Activated T-helper 17 cell treated with anti-CD3 and anti-CD28 coated beads, Interleukin-2, amount 50 U/mL, for 72 hours (primary cell): Measurements from ENCODE around the gene ZNF366. TPM values are rescaled to one million over a fixed set of nuclear protein-coding genes. Genes with fewer than 3 reads are reported as not detected.

ENCODE experiments used
- ATAC-seq: fragments of 150-1000 bp; cut with Tn5 transposase; replicated peaks from 2 replicates; pipeline ENCODE4 v1.10.0; 2021; ENCODE audit warnings: mild to moderate bottlenecking, moderate library complexity
- H3K27ac Mint-ChIP-seq: one replicate; pipeline ENCODE4 v1.8.0; 2022; ENCODE audit warnings: mixed read lengths
- H3K27me3 Mint-ChIP-seq: one replicate; pipeline ENCODE4 v1.8.0; 2022; ENCODE audit warnings: mixed read lengths
- H3K36me3 Mint-ChIP-seq: one replicate; pipeline ENCODE4 v1.8.0; 2022; ENCODE audit warnings: low read depth, mild to moderate bottlenecking, mixed read lengths
- H3K4me1 Mint-ChIP-seq: one replicate; pipeline ENCODE4 v1.8.0; 2022; ENCODE audit warnings: mixed read lengths
- H3K4me3 Mint-ChIP-seq: one replicate; pipeline ENCODE4 v1.8.0; 2022; ENCODE audit warnings: mild to moderate bottlenecking, mixed read lengths
- H3K9me3 Mint-ChIP-seq: one replicate; pipeline ENCODE4 v1.8.0; 2022; ENCODE audit warnings: mixed read lengths
- total RNA-seq, 2 donors: library from RNA; stranded (reverse); gene quantifications; one replicate each; pipeline ENCODE4 v1.2.3, GENCODE V29; 2022

ZNF366 gene
- total RNA-seq, 2 donors from 2014 or later, result not detected

DNA sequence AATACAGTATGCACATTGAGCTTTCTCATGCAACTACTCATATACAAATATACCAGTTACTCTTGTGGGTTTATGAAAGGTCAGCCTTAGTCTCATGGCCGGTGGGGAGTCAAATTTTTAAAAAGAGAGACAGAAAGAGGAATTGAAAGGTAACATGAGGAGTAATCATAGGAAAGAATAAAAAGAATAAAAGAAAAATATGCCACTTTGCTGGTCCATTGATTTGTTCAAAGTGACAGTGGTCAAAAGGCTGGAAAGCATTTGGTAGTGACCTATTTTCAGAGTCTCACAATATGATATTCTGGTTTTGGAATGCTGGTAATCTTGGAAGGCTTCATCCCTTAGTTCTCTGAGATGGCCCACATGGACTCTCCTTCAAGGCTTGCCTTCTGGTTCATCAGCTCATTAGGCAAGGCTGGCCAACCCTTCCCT is 67.0 kb downstream of the ZNF366 start:
- peaks cover 20% of the 10 kb centered on the region for H3K27me3 Mint-ChIP-seq
- H3K36me3 Mint-ChIP-seq, result no peaks in the 10 kb centered on the region

GRCh38 chr5:72439192-72439591 is 68.0 kb downstream of the ZNF366 start:
- Mint-ChIP-seq H3K27ac (no peak overlapping the region), H3K4me3 (no peak overlapping the region), H3K27me3 (peaks cover 23% of the 10 kb centered on the region), H3K4me1 (no peaks in the 10 kb centered on the region), H3K9me3 (no peaks in the 10 kb centered on the region), H3K36me3 (no peaks in the 10 kb centered on the region)
- ATAC-seq, result no peak

More for the DNA sequence above, 67.0 kb downstream of the ZNF366 start:
- ATAC-seq, result no peak
- Mint-ChIP-seq H3K4me1 (no peaks in the 10 kb centered on the region), H3K27ac (no peak overlapping the region), H3K4me3 (no peak overlapping the region), H3K9me3 (no peaks in the 10 kb centered on the region)

DNA sequence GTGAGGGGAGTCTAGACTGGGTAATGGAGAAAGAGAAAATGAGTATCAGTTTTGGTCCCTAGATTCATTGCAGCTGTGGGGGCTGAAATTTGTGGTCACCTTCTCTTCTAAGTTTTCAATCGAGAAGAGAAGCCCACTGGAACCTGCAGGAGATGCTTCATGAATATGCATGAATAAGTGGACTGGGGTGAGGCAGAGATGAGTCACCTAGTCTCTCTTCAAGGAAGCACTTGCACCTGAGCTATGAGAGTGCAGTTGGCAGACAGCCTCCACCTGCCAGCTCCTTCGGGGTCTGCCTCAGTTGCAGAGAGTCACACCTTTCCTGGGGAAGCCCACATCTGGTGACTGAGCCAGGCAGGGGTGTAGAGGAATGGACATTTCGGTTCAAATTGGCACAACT is 69.1 kb downstream of the ZNF366 start:
- Mint-ChIP-seq H3K27ac (no peak overlapping the region), H3K4me1 (no peaks in the 10 kb centered on the region), H3K27me3 (peaks cover 25% of the 10 kb centered on the region), H3K9me3 (no peaks in the 10 kb centered on the region), H3K36me3 (no peaks in the 10 kb centered on the region), H3K4me3 (no peak overlapping the region)
- ATAC-seq, result no peak

DNA sequence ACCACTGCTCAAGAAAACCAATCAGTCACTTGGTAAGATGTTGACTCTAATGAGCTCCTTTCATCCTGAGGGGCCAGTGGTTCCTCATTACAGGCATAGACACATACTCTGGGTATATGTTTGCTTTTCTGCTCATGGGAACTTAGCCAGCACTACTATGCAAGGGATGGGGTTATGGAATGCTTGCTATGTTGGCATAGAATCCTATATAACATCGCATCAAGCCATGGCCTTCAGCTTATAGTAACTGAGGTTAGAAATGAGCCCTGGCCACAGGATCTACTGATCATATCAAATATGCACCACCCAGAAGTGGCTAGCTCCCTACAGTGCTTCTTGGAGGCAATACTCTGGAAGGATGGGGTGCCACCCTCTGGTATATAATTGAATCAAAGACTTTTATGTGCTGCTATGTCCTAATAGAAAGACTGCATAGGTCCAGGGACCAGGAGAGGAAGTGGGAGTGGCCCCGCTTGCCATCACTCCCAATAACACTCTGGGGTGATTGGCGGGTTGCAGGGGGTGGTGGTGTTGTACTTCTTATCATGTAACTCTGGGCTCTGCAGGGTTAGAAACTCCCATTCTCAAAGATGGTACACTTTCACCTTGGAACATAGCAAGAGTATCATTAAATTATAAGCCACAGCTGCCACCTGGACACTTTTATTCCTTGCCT is 70.3 kb downstream of the ZNF366 start:
- H3K36me3 Mint-ChIP-seq, result no peaks in the 10 kb centered on the region
- H3K4me3 Mint-ChIP-seq, result no peak overlapping the region
- peaks cover 29% of the 10 kb centered on the region for H3K27me3 Mint-ChIP-seq
- ATAC-seq, result no peak
- H3K9me3 Mint-ChIP-seq, result no peaks in the 10 kb centered on the region
- H3K27ac Mint-ChIP-seq, result no peak overlapping the region
- no peaks in the 10 kb centered on the region for H3K4me1 Mint-ChIP-seq

- H3K4me1 Mint-ChIP-seq, result no peaks in the 10 kb centered on the region
- no peak for ATAC-seq
- H3K36me3 Mint-ChIP-seq, result no peaks in the 10 kb centered on the region
- H3K27ac Mint-ChIP-seq, result no peak overlapping the region
- H3K4me3 Mint-ChIP-seq, result no peak overlapping the region
- H3K27me3 Mint-ChIP-seq, result peaks cover 25% of the 10 kb centered on the region
- no peaks in the 10 kb centered on the region for H3K9me3 Mint-ChIP-seq
These were observed 72.3 kb downstream of the ZNF366 start for GRCh38 chr5:72434781-72435437.

- Mint-ChIP-seq H3K27ac (no peak overlapping the region), H3K4me1 (no peaks in the 10 kb centered on the region), H3K36me3 (no peaks in the 10 kb centered on the region), H3K9me3 (no peaks in the 10 kb centered on the region), H3K27me3 (peaks cover 25% of the 10 kb centered on the region), H3K4me3 (no peak overlapping the region)
- ATAC-seq, result no peak
These were observed 73.0 kb downstream of the ZNF366 start for GRCh38 chr5:72434056-72434780.

DNA sequence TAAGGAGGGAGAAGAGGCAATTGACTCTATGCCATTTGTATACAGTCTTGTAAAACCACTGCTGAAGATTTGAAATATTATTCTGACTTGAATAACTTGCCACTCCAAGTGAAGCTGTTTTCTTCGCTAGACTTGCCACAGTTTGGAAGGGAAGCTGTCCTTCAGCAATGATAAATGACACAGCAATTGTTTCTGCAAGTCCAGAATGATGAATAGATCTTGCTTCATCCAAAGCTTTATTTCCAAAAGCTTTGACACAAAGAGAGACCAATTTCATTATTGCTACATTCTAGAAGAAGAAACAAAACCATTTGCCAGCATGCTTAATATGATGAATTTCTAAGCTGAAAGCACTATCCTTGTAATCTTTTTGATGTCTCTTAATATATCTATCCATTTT is 73.7 kb downstream of the ZNF366 start:
- peaks cover 25% of the 10 kb centered on the region for H3K27me3 Mint-ChIP-seq
- no peak overlapping the region for H3K27ac Mint-ChIP-seq
- H3K36me3 Mint-ChIP-seq, result no peaks in the 10 kb centered on the region
- no peak for ATAC-seq
- no peaks in the 10 kb centered on the region for H3K9me3 Mint-ChIP-seq
- H3K4me1 Mint-ChIP-seq, result no peaks in the 10 kb centered on the region
- no peak overlapping the region for H3K4me3 Mint-ChIP-seq

GRCh38 chr5:72428669-72429068 is 78.5 kb downstream of the ZNF366 start:
- H3K4me1 Mint-ChIP-seq, result no peaks in the 10 kb centered on the region
- no peak overlapping the region for H3K27ac Mint-ChIP-seq
- H3K4me3 Mint-ChIP-seq, result no peak overlapping the region
- no peaks in the 10 kb centered on the region for H3K9me3 Mint-ChIP-seq
- H3K27me3 Mint-ChIP-seq, result peaks cover 26% of the 10 kb centered on the region
- no peak for ATAC-seq
- H3K36me3 Mint-ChIP-seq, result no peaks in the 10 kb centered on the region

- H3K4me1 Mint-ChIP-seq, result no peaks in the 10 kb centered on the region
These were observed 79.4 kb downstream of the ZNF366 start for GRCh38 chr5:72427488-72428437.

DNA sequence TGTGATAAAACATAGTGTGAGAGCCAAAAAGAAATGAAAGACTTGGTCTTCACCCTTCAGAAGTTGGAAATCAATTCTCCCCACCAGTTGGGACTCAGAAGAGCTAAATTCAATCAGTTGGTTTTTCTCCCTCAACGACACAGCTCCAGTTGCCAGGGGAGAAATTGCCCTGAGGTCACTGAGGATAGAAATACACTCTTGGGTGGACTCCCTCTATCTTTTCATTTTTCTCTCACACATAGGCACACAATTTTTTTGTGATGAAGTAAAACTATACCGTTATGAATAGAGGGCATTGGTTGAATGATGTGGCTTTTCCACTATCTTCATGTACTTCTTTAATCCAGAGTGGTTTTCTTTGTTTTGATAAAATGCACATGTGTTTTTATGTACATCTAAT is 80.2 kb downstream of the ZNF366 start:
- H3K36me3 Mint-ChIP-seq, result no peaks in the 10 kb centered on the region
- H3K27me3 Mint-ChIP-seq, result peaks cover 25% of the 10 kb centered on the region
- no peaks in the 10 kb centered on the region for H3K4me1 Mint-ChIP-seq
- no peak overlapping the region for H3K4me3 Mint-ChIP-seq
- ATAC-seq, result no peak
- no peak overlapping the region for H3K27ac Mint-ChIP-seq
- H3K9me3 Mint-ChIP-seq, result no peaks in the 10 kb centered on the region

More at GRCh38 chr5:72427488-72428437, 79.4 kb downstream of the ZNF366 start:
- no peak for ATAC-seq
- Mint-ChIP-seq H3K36me3 (no peaks in the 10 kb centered on the region), H3K9me3 (no peaks in the 10 kb centered on the region), H3K27ac (no peak overlapping the region), H3K4me3 (no peak overlapping the region), H3K27me3 (peaks cover 27% of the 10 kb centered on the region)

DNA sequence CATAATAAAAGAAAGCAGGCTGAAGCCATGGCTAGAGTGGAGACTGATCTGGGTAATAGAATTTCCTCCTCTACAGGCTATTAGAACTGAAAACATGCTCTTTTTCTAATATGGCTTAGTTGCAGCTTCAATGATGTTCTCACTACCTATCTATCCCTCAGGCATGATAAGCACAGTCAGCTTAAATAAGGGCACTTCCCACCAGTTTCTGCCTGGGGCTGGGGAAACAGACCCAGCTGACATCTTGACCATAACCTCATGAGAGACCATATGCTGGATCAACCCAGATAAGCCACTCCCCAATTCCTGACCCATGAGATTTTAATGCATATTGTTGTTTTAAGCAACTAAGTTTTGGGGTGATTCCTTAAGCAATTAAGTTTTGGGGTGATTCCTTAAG is 81.2 kb downstream of the ZNF366 start:
- Mint-ChIP-seq H3K4me3 (no peak overlapping the region), H3K27me3 (peaks cover 25% of the 10 kb centered on the region), H3K9me3 (no peaks in the 10 kb centered on the region), H3K4me1 (no peaks in the 10 kb centered on the region), H3K27ac (no peak overlapping the region), H3K36me3 (no peaks in the 10 kb centered on the region)
- no peak for ATAC-seq

- no peaks in the 10 kb centered on the region for H3K36me3 Mint-ChIP-seq
These were observed 88.9 kb downstream of the ZNF366 start for GRCh38 chr5:72418271-72418670.

GRCh38 chr5:72417333-72418062 is 89.7 kb downstream of the ZNF366 start:
- H3K4me1 Mint-ChIP-seq, result no peaks in the 10 kb centered on the region
- no peak overlapping the region for H3K27ac Mint-ChIP-seq
- no peak for ATAC-seq
- H3K4me3 Mint-ChIP-seq, result no peak overlapping the region
- H3K9me3 Mint-ChIP-seq, result no peaks in the 10 kb centered on the region
- H3K27me3 Mint-ChIP-seq, result peaks cover 3% of the 10 kb centered on the region
- no peaks in the 10 kb centered on the region for H3K36me3 Mint-ChIP-seq

More at GRCh38 chr5:72418271-72418670, 88.9 kb downstream of the ZNF366 start:
- Mint-ChIP-seq H3K4me3 (no peak overlapping the region), H3K27me3 (peaks cover 5% of the 10 kb centered on the region), H3K9me3 (no peaks in the 10 kb centered on the region), H3K27ac (no peak overlapping the region), H3K4me1 (no peaks in the 10 kb centered on the region)
- ATAC-seq, result no peak
